Breast epithelium (tissue), 4 donors: ENCODE data around the gene EFNA5. TPM values are rescaled to one million over a fixed set of nuclear protein-coding genes. Genes with fewer than 3 reads are reported as not detected.
"Not testable (repeated sequence)": the region's sequence is repeated elsewhere in the genome, so short reads cannot be mapped to it uniquely, and the experiment has no call there.

Experiments used
- DNase-seq, 2 donors: peaks; one replicate each; pipeline ENCODE4 v3.0.0-alpha.2; 2019; ENCODE audit warnings: low spot score in 2 of 2
- H3K27ac ChIP-seq, 2 donors: fragments of 200-600 bp; sonication (generic) in 1 of 2; one replicate each; pipeline ENCODE4 v1.5.1; 2016 to 2019; ENCODE audit warnings: mild to moderate bottlenecking in 1 of 2
- H3K27me3 ChIP-seq, 2 donors: fragments of 200-600 bp; sonication (generic) in 1 of 2; one replicate each; pipeline versions ENCODE4 v1.5.1 to v1.6.0; 2017 to 2019; ENCODE audit warnings: control low read depth in 1 of 2, mild to moderate bottlenecking in 1 of 2
- H3K36me3 ChIP-seq: fragments of 200-600 bp; one replicate; pipeline ENCODE4 v1.5.1; 2019
- H3K4me1 ChIP-seq, 2 donors: fragments of 200-600 bp; sonication (generic); one replicate each; pipeline ENCODE4 v1.5.1; 2016 to 2019; ENCODE audit warnings: control low read depth in 1 of 2
- H3K4me3 ChIP-seq, 3 donors: fragments of 200-600 bp; sonication (generic); 1 replicate in 2 of 3; 2 replicates in 1 of 3; pipeline ENCODE4 v1.5.1; 2016 to 2019; ENCODE audit warnings: mild to moderate bottlenecking in 3 of 3, moderate library complexity in 2 of 3
- H3K9me3 ChIP-seq, 2 donors: fragments of 200-600 bp; sonication (generic) in 1 of 2; one replicate each; pipeline ENCODE4 v1.5.1; 2016 to 2019; ENCODE audit warnings: control low read depth in 1 of 2
- CTCF ChIP-seq, 3 donors: fragments of 450-650 bp; IDR thresholded peaks; one replicate each; pipeline ENCODE4 v1.5.1; 2016 to 2017; ENCODE audit warnings: antibody characterized with exemption in 3 of 3, mild to moderate bottlenecking in 3 of 3, moderate library complexity in 3 of 3
- POLR2A ChIP-seq: fragments of 450-650 bp; IDR thresholded peaks from one replicate; pipeline ENCODE4 v1.6.1; 2016; ENCODE audit warnings: antibody characterized with exemption, mild to moderate bottlenecking, moderate library complexity
- POLR2AphosphoS5 ChIP-seq, 3 donors: sonication (generic); formaldehyde crosslinking; IDR thresholded peaks; one replicate each; pipeline ENCODE4 v1.6.1; 2017; ENCODE audit warnings: antibody characterized with exemption in 3 of 3
- intact Hi-C: fragments of 100-400 bp; cut with DNase I; formaldehyde crosslinking; loops from one replicate; pipeline ENCODE4 v1.15.1; 2023; ENCODE audit warnings: low total_unique reads
- total RNA-seq, 3 donors: library from RNA; depleted of rRNA; stranded (reverse); fragments of >200 nt; gene quantifications; one replicate each; pipeline ENCODE4 v1.1.0, GENCODE V29; 2016

EFNA5 gene
- total RNA-seq, 3 donors from 2014 or later, result 12.1 to 34.2 (median 12.3) TPM

GRCh38 chr5:107457138-107457537 is 213.6 kb downstream of the EFNA5 start:
- H3K27me3 ChIP-seq, result no peaks in the 10 kb centered on the region
- no peak overlapping the region for H3K27ac ChIP-seq
- no peak for DNase-seq
- H3K36me3 ChIP-seq, result no peaks in the 10 kb centered on the region
- H3K4me1 ChIP-seq, result no peaks in the 10 kb centered on the region
- no peaks in the 10 kb centered on the region for H3K9me3 ChIP-seq
- H3K4me3 ChIP-seq, result no peak overlapping the region
- no peak for TF ChIP-seq POLR2A
- TF ChIP-seq CTCF (IDR thresholded peaks at IDR 0.05), result no peak
- no peak for TF ChIP-seq POLR2AphosphoS5 (IDR thresholded peaks at IDR 0.05)
- intact Hi-C loops, result no loop called here

- TF ChIP-seq CTCF (IDR thresholded peaks at IDR 0.05) (no peak), POLR2AphosphoS5 (IDR thresholded peaks at IDR 0.05) (no peak), POLR2A (no peak)
- H3K36me3 ChIP-seq, result no peaks in the 10 kb centered on the region
- no peaks in the 10 kb centered on the region for H3K27me3 ChIP-seq
- intact Hi-C loops, result no loop called here
- H3K4me3 ChIP-seq, result no peak overlapping the region
- DNase-seq, result no peak
- no peaks in the 10 kb centered on the region for H3K9me3 ChIP-seq
- no peaks in the 10 kb centered on the region for H3K4me1 ChIP-seq
- peak overlapping the region; percentile 13 to 31 for H3K27ac ChIP-seq
Observed at GRCh38 chr5:107456281-107456715, 214.4 kb downstream of the EFNA5 start.

- TF ChIP-seq POLR2AphosphoS5 (IDR thresholded peaks at IDR 0.05) (no peak), CTCF (IDR thresholded peaks at IDR 0.05) (no peak), POLR2A (no peak)
- no peaks in the 10 kb centered on the region for H3K9me3 ChIP-seq
- no peak for DNase-seq
- no peaks in the 10 kb centered on the region for H3K27me3 ChIP-seq
- peak overlapping the region in 1 of 2 donors; percentile 25 for H3K27ac ChIP-seq
- H3K4me1 ChIP-seq, result no peaks in the 10 kb centered on the region
- H3K4me3 ChIP-seq, result no peak overlapping the region
- no peaks in the 10 kb centered on the region for H3K36me3 ChIP-seq
- intact Hi-C loops, result no loop called here
Observed at GRCh38 chr5:107455111-107455544, 215.6 kb downstream of the EFNA5 start.

- H3K4me1 ChIP-seq, H3K4me3 ChIP-seq, H3K9me3 ChIP-seq, DNase-seq, H3K36me3 ChIP-seq, H3K27ac ChIP-seq, intact Hi-C loops, H3K27me3 ChIP-seq: not testable (repeated sequence)
Observed at GRCh38 chr5:107451827-107452226, 218.9 kb downstream of the EFNA5 start.

- no peaks in the 10 kb centered on the region for H3K36me3 ChIP-seq
- H3K9me3 ChIP-seq, result no peaks in the 10 kb centered on the region
- no peaks in the 10 kb centered on the region for H3K4me1 ChIP-seq
- H3K4me3 ChIP-seq, result no peak overlapping the region
- TF ChIP-seq CTCF (IDR thresholded peaks at IDR 0.05) (no peak), POLR2A (no peak), POLR2AphosphoS5 (IDR thresholded peaks at IDR 0.05) (no peak)
- no peaks in the 10 kb centered on the region for H3K27me3 ChIP-seq
- DNase-seq, result no peak
- H3K27ac ChIP-seq, result no peak overlapping the region
- intact Hi-C loops, result no loop called here
Observed at GRCh38 chr5:107451028-107451427, 219.7 kb downstream of the EFNA5 start.

DNA sequence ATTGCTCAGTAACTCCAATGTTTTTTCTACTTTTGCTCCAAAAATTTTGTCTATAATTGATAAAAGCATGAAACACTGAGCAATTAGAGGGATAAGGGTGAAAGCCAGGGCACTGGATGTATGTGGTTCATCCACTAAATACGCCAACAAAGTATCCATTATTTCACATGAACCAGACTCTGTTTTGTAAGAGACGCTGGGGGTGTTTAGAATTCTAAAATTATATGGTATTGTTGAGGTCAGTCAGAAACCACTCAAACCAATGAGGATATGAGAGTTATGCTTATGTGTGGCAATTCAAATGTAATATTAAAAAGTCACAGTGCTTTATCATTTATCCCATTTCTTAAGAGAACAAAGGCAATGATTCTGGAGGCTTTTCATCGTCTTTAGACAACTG is 220.2 kb downstream of the EFNA5 start:
- Histone ChIP-seq H3K4me1 (no peaks in the 10 kb centered on the region), H3K9me3 (no peaks in the 10 kb centered on the region), H3K4me3 (no peak overlapping the region), H3K36me3 (no peaks in the 10 kb centered on the region), H3K27ac (no peak overlapping the region), H3K27me3 (no peaks in the 10 kb centered on the region)
- intact Hi-C loops, result no loop called here
- TF ChIP-seq POLR2AphosphoS5 (IDR thresholded peaks at IDR 0.05), result no peak
- TF ChIP-seq POLR2A, result no peak
- no peak for TF ChIP-seq CTCF (IDR thresholded peaks at IDR 0.05)
- no peak for DNase-seq
